Activated T-helper 1 cell treated with anti-CD3 and anti-CD28 coated beads, Interleukin-2, amount 50 U/mL, for 16 hours (primary cell): Measurements from ENCODE around the gene PALB2.

ENCODE experiments used
- DNase-seq, 2 donors: peaks; one replicate each; pipeline ENCODE4 v3.0.0-alpha.2; 2020; ENCODE audit warnings: low read depth in 1 of 2, low spot score in 1 of 2

Gene PALB2

GRCh38 chr16:23640931-23641765 is at the start of gene PALB2, which contains the start of gene DCTN5:
TSS of gene PALB2 (minus strand) at chr16:23641310. CDS start at chr16:23641157, 153 bp downstream.
TSS of gene DCTN5 (plus strand) at chr16:23641466. CDS start at chr16:23641543, 77 bp downstream.
- DNase-seq, result peak; percentile 59 to 80

- no peak for DNase-seq
These were observed 48.5 kb upstream of the PALB2 start for GRCh38 chr16:23689442-23690187.

GRCh38 chr16:23687034-23687808 is 46.1 kb upstream of the PALB2 start:
- DNase-seq, result no peak

GRCh38 chr16:23683487-23683886 is 42.4 kb upstream of the PALB2 start:
- no peak for DNase-seq

- DNase-seq, result no peak
These were observed 41.1 kb upstream of the PALB2 start for GRCh38 chr16:23682181-23682580.

- DNase-seq, result no peak
These were observed 38.9 kb upstream of the PALB2 start for GRCh38 chr16:23679986-23680336.

- no peak for DNase-seq
These were observed 38.3 kb upstream of the PALB2 start for GRCh38 chr16:23679274-23679985.

- DNase-seq, result peak; percentile 44 to 48
These were observed 37.5 kb upstream of the PALB2 start, which contains the start of gene PLK1 for GRCh38 chr16:23678430-23679273. TSS of gene PLK1 (plus strand) at chr16:23678889. CDS start at chr16:23678933, 44 bp downstream.

GRCh38 chr16:23676924-23677480 is 35.9 kb upstream of the PALB2 start:
- DNase-seq, result no peak

- DNase-seq, result no peak
These were observed 33.0 kb upstream of the PALB2 start for GRCh38 chr16:23673971-23674614.

- DNase-seq, result no peak
These were observed 29.1 kb upstream of the PALB2 start for GRCh38 chr16:23670137-23670776.

- DNase-seq, result no peak
These were observed 27.8 kb upstream of the PALB2 start for GRCh38 chr16:23668873-23669272.

- DNase-seq, result no peak
These were observed 27.1 kb upstream of the PALB2 start for GRCh38 chr16:23668225-23668624.

GRCh38 chr16:23667355-23667659 is 26.2 kb upstream of the PALB2 start:
- no peak for DNase-seq

- DNase-seq, result no peak
These were observed 25.7 kb upstream of the PALB2 start for GRCh38 chr16:23666571-23667354.

- no peak for DNase-seq
These were observed 22.8 kb upstream of the PALB2 start for GRCh38 chr16:23663918-23664317.

GRCh38 chr16:23651943-23652468 is 10.9 kb upstream of the PALB2 start:
- no peak for DNase-seq
